Spinal cord (tissue), 10 donors: ENCODE results near the gene RAF1. TPM values are rescaled to one million over a fixed set of nuclear protein-coding genes. Genes with fewer than 3 reads are reported as not detected.
"Not testable (repeated sequence)": the region's sequence is repeated elsewhere in the genome, so short reads cannot be mapped to it uniquely, and the experiment has no call there.

Source experiments
- DNase-seq, 6 donors: peaks; one replicate each; pipeline versions ENCODE4 v3.0.0 to v3.0.0-alpha.2; 2013 to 2015; ENCODE audit warnings: low spot score in 6 of 6, low read depth in 4 of 6
- H3K27ac ChIP-seq: one replicate; pipeline ENCODE4 v1.5.1; 2013; ENCODE audit warnings: low read depth, low read length, control low read depth
- H3K27me3 ChIP-seq: one replicate; pipeline ENCODE4 v1.6.1; 2013; ENCODE audit warnings: low read length; ENCODE audit not compliant: control insufficient read depth, insufficient read depth
- H3K36me3 ChIP-seq: one replicate; pipeline ENCODE4 v1.6.1; 2013; ENCODE audit warnings: low read length; ENCODE audit not compliant: control insufficient read depth, insufficient read depth
- H3K4me1 ChIP-seq: one replicate; pipeline ENCODE4 v1.6.1; 2013; ENCODE audit warnings: low read length; ENCODE audit not compliant: control insufficient read depth, insufficient read depth
- H3K4me3 ChIP-seq: one replicate; pipeline ENCODE4 v1.5.1; 2013; ENCODE audit warnings: low read depth, low read length, control low read depth
- H3K9me3 ChIP-seq: one replicate; pipeline ENCODE4 v1.6.1; 2013; ENCODE audit warnings: low read length; ENCODE audit not compliant: control insufficient read depth, insufficient read depth
- WGBS: methylation state at CpG from one replicate; pipeline ENCODE4 v1.1.5; 2013; ENCODE audit warnings: missing lambda C conversion rate; ENCODE audit not compliant: insufficient coverage; 5-methylcytosine and 5-hydroxymethylcytosine counted together
- polyA plus RNA-seq, 2 donors: library from polyadenylated mRNA; unstranded; fragments of 120-200 nt; gene quantifications; one replicate each; pipeline ENCODE4 v1.2.1, GENCODE V29; 2013; ENCODE audit not compliant: insufficient read length in 2 of 2
- total RNA-seq, 2 donors: library from RNA; depleted of rRNA in 1 of 2; stranded (reverse); fragments of 120-200 nt in 1 of 2; fragments of >200 nt in 1 of 2; gene quantifications; one replicate each; pipeline versions ENCODE4 v1.2.3 to v1.2.4, GENCODE V29; 2013 to 2014
- donor health status: healthy.

The RAF1 gene
- total and polyA plus RNA-seq, 4 donors = 109 to 135 (median 121) TPM

- H3K27me3 ChIP-seq = no peaks in the 10 kb centered on the region
- no peak for DNase-seq
- no peak overlapping the region for H3K27ac ChIP-seq
- no peaks in the 10 kb centered on the region for H3K9me3 ChIP-seq
- peaks cover 5% of the 10 kb centered on the region for H3K36me3 ChIP-seq
- no peak overlapping the region for H3K4me3 ChIP-seq
- H3K4me1 ChIP-seq = no peaks in the 10 kb centered on the region
- WGBS = 67% methylated on average over 1 of the region's 2 CpGs
Observed at GRCh38 chr3:12630292-12630691, 33.6 kb downstream of the RAF1 start.

- H3K4me3 ChIP-seq = no peak overlapping the region
- H3K36me3 ChIP-seq = peaks cover 5% of the 10 kb centered on the region
- no peaks in the 10 kb centered on the region for H3K4me1 ChIP-seq
- no peaks in the 10 kb centered on the region for H3K9me3 ChIP-seq
- WGBS = 93% methylated on average over 2 of the region's 4 CpGs
- H3K27ac ChIP-seq = no peak overlapping the region
- H3K27me3 ChIP-seq = no peaks in the 10 kb centered on the region
- DNase-seq = no peak
Observed at GRCh38 chr3:12629560-12629959, 34.4 kb downstream of the RAF1 start.

- H3K27ac ChIP-seq = no peak overlapping the region
- no peak for DNase-seq
- no peaks in the 10 kb centered on the region for H3K9me3 ChIP-seq
- H3K4me3 ChIP-seq = no peak overlapping the region
- no peaks in the 10 kb centered on the region for H3K27me3 ChIP-seq
- no peaks in the 10 kb centered on the region for H3K4me1 ChIP-seq
- peaks cover 5% of the 10 kb centered on the region for H3K36me3 ChIP-seq
- no CpG with 5 or more reads among the region's 1 CpG for WGBS
Observed at GRCh38 chr3:12628813-12629212, 35.1 kb downstream of the RAF1 start.

GRCh38 chr3:12627370-12627769 is 36.5 kb downstream of the RAF1 start:
- no peak overlapping the region for H3K4me3 ChIP-seq
- WGBS = no CpG with 5 or more reads among the region's 4 CpGs
- H3K27ac ChIP-seq = no peak overlapping the region
- no peak for DNase-seq
- H3K9me3 ChIP-seq = no peaks in the 10 kb centered on the region
- no peaks in the 10 kb centered on the region for H3K27me3 ChIP-seq
- peaks cover 2% of the 10 kb centered on the region for H3K36me3 ChIP-seq
- no peaks in the 10 kb centered on the region for H3K4me1 ChIP-seq

GRCh38 chr3:12624964-12625363 is 39.0 kb downstream of the RAF1 start:
- H3K27me3 ChIP-seq, H3K4me1 ChIP-seq, H3K4me3 ChIP-seq, H3K27ac ChIP-seq, H3K9me3 ChIP-seq, H3K36me3 ChIP-seq, DNase-seq: not testable (repeated sequence)
- no CpG with 5 or more reads among the region's 3 CpGs for WGBS

- WGBS = 92% methylated on average over 2 of the region's 5 CpGs
Observed at GRCh38 chr3:12624056-12624455, 39.9 kb downstream of the RAF1 start.

GRCh38 chr3:12622335-12622734 is 41.6 kb downstream of the RAF1 start:
- no peaks in the 10 kb centered on the region for H3K9me3 ChIP-seq

More at GRCh38 chr3:12624056-12624455, 39.9 kb downstream of the RAF1 start:
- Histone ChIP-seq H3K4me1 (no peaks in the 10 kb centered on the region), H3K4me3 (no peak overlapping the region), H3K9me3 (no peaks in the 10 kb centered on the region), H3K27me3 (no peaks in the 10 kb centered on the region), H3K36me3 (no peaks in the 10 kb centered on the region), H3K27ac (no peak overlapping the region)
- no peak for DNase-seq

GRCh38 chr3:12620729-12621128 is 43.2 kb downstream of the RAF1 start:
- Histone ChIP-seq H3K36me3 (peaks cover 10% of the 10 kb centered on the region), H3K4me1 (no peaks in the 10 kb centered on the region)
- no peak for DNase-seq

More at GRCh38 chr3:12622335-12622734, 41.6 kb downstream of the RAF1 start:
- Histone ChIP-seq H3K27me3 (no peaks in the 10 kb centered on the region), H3K4me1 (no peaks in the 10 kb centered on the region), H3K36me3 (peaks cover 2% of the 10 kb centered on the region), H3K27ac (no peak overlapping the region), H3K4me3 (no peak overlapping the region)
- no peak for DNase-seq
- WGBS = 67% methylated on average over 4 of the region's 4 CpGs

GRCh38 chr3:12620305-12620704 is 43.6 kb downstream of the RAF1 start:
- H3K9me3 ChIP-seq = no peaks in the 10 kb centered on the region
- no peak overlapping the region for H3K27ac ChIP-seq
- no peak for DNase-seq
- H3K27me3 ChIP-seq = no peaks in the 10 kb centered on the region
- H3K36me3 ChIP-seq = peaks cover 15% of the 10 kb centered on the region
- WGBS = 100% methylated on average over 4 of the region's 6 CpGs
- H3K4me3 ChIP-seq = no peak overlapping the region
- H3K4me1 ChIP-seq = no peaks in the 10 kb centered on the region

More at GRCh38 chr3:12620729-12621128, 43.2 kb downstream of the RAF1 start:
- Histone ChIP-seq H3K27me3 (no peaks in the 10 kb centered on the region), H3K27ac (no peak overlapping the region), H3K4me3 (no peak overlapping the region), H3K9me3 (no peaks in the 10 kb centered on the region)

GRCh38 chr3:12618426-12618825 is 45.5 kb downstream of the RAF1 start:
- H3K36me3 ChIP-seq = peaks cover 15% of the 10 kb centered on the region
- no peaks in the 10 kb centered on the region for H3K4me1 ChIP-seq
- H3K27me3 ChIP-seq = no peaks in the 10 kb centered on the region
- peak in 3 of 6 donors; percentile 9 to 23 (median 11) for DNase-seq
- no peak overlapping the region for H3K4me3 ChIP-seq
- no peaks in the 10 kb centered on the region for H3K9me3 ChIP-seq
- 82% methylated on average over 3 of the region's 6 CpGs for WGBS
- no peak overlapping the region for H3K27ac ChIP-seq
